Memory B cell (primary cell): ENCODE measurements around the gene SPTB.

ENCODE experiments used
- ATAC-seq: fragments of 150-1000 bp; cut with Tn5 transposase; 2 replicates; pipeline ENCODE4 v1.10.0; 2021; ENCODE audit warnings: low read depth, mild to moderate bottlenecking, moderate library complexity
- DNase-seq, 2 donors: peaks; one replicate each; pipeline ENCODE4 v3.0.0; 2022; ENCODE audit warnings: low spot score in 2 of 2
- H3K27ac Mint-ChIP-seq: one replicate; pipeline ENCODE4 v1.8.0; 2022; ENCODE audit warnings: mild to moderate bottlenecking, moderate library complexity, mixed read lengths
- H3K27me3 Mint-ChIP-seq: one replicate; pipeline ENCODE4 v1.8.0; 2022; ENCODE audit warnings: mixed read lengths
- H3K36me3 Mint-ChIP-seq: one replicate; pipeline ENCODE4 v1.8.0; 2022; ENCODE audit warnings: mild to moderate bottlenecking, mixed read lengths
- H3K4me1 Mint-ChIP-seq: one replicate; pipeline ENCODE4 v1.8.0; 2022; ENCODE audit warnings: mixed read lengths
- H3K4me3 Mint-ChIP-seq: one replicate; pipeline ENCODE4 v1.8.0; 2022; ENCODE audit warnings: mild to moderate bottlenecking, moderate library complexity, mixed read lengths
- H3K9me3 Mint-ChIP-seq: one replicate; pipeline ENCODE4 v1.8.0; 2022; ENCODE audit warnings: mixed read lengths

The SPTB gene

GRCh38 chr14:64753374-64753773 lies 126.3 kb downstream of the SPTB start:
- Mint-ChIP-seq H3K9me3 (no peaks in the 10 kb centered on the region), H3K36me3 (no peaks in the 10 kb centered on the region), H3K4me1 (no peaks in the 10 kb centered on the region), H3K27ac (no peak overlapping the region), H3K27me3 (peaks cover 10% of the 10 kb centered on the region), H3K4me3 (no peak overlapping the region)
- DNase-seq (no peak), ATAC-seq (no peak)

- no peak overlapping the region for H3K27ac Mint-ChIP-seq
- DNase-seq = no peak
- no peak overlapping the region for H3K4me3 Mint-ChIP-seq
- H3K27me3 Mint-ChIP-seq = peaks cover 11% of the 10 kb centered on the region
- no peak for ATAC-seq
- H3K4me1 Mint-ChIP-seq = no peaks in the 10 kb centered on the region
- H3K36me3 Mint-ChIP-seq = no peaks in the 10 kb centered on the region
- H3K9me3 Mint-ChIP-seq = no peaks in the 10 kb centered on the region
Observed at GRCh38 chr14:64752909-64753308, 126.8 kb downstream of the SPTB start.

GRCh38 chr14:64748995-64749714 lies 130.6 kb downstream of the SPTB start:
- Mint-ChIP-seq H3K27ac (no peak overlapping the region), H3K4me1 (no peaks in the 10 kb centered on the region), H3K27me3 (peaks cover 5% of the 10 kb centered on the region), H3K4me3 (no peak overlapping the region), H3K9me3 (no peaks in the 10 kb centered on the region), H3K36me3 (no peaks in the 10 kb centered on the region)
- ATAC-seq = no peak
- DNase-seq = no peak

GRCh38 chr14:64748521-64748920 lies 131.2 kb downstream of the SPTB start:
- no peaks in the 10 kb centered on the region for H3K4me1 Mint-ChIP-seq
- no peak overlapping the region for H3K27ac Mint-ChIP-seq
- peaks cover 3% of the 10 kb centered on the region for H3K27me3 Mint-ChIP-seq
- no peaks in the 10 kb centered on the region for H3K36me3 Mint-ChIP-seq
- H3K4me3 Mint-ChIP-seq = no peak overlapping the region
- H3K9me3 Mint-ChIP-seq = no peaks in the 10 kb centered on the region
- ATAC-seq (no peak), DNase-seq (no peak)

- no peaks in the 10 kb centered on the region for H3K9me3 Mint-ChIP-seq
- H3K4me3 Mint-ChIP-seq = no peak overlapping the region
- no peak for ATAC-seq
- H3K4me1 Mint-ChIP-seq = no peaks in the 10 kb centered on the region
- H3K27me3 Mint-ChIP-seq = peaks cover 3% of the 10 kb centered on the region
- H3K27ac Mint-ChIP-seq = no peak overlapping the region
- DNase-seq = no peak
- no peaks in the 10 kb centered on the region for H3K36me3 Mint-ChIP-seq
Observed at GRCh38 chr14:64747327-64747726, 132.4 kb downstream of the SPTB start.

- Mint-ChIP-seq H3K9me3 (no peaks in the 10 kb centered on the region), H3K27ac (no peak overlapping the region), H3K4me1 (no peaks in the 10 kb centered on the region), H3K27me3 (peaks cover 3% of the 10 kb centered on the region), H3K4me3 (no peak overlapping the region), H3K36me3 (no peaks in the 10 kb centered on the region)
- DNase-seq (no peak), ATAC-seq (no peak)
Observed at GRCh38 chr14:64746298-64747250, 133.1 kb downstream of the SPTB start.

- Mint-ChIP-seq H3K27me3 (peaks cover 3% of the 10 kb centered on the region), H3K4me1 (no peaks in the 10 kb centered on the region), H3K9me3 (no peaks in the 10 kb centered on the region), H3K4me3 (no peak overlapping the region), H3K27ac (no peak overlapping the region), H3K36me3 (no peaks in the 10 kb centered on the region)
- ATAC-seq = no peak
- no peak for DNase-seq
Observed at GRCh38 chr14:64745511-64746091, 134.1 kb downstream of the SPTB start.

GRCh38 chr14:64743061-64743460 lies 136.6 kb downstream of the SPTB start:
- Mint-ChIP-seq H3K27ac (no peak overlapping the region), H3K4me1 (no peaks in the 10 kb centered on the region), H3K27me3 (peaks cover 3% of the 10 kb centered on the region), H3K9me3 (no peaks in the 10 kb centered on the region), H3K36me3 (no peaks in the 10 kb centered on the region), H3K4me3 (no peak overlapping the region)
- ATAC-seq = no peak
- DNase-seq = no peak

- no peak overlapping the region for H3K27ac Mint-ChIP-seq
- H3K4me3 Mint-ChIP-seq = no peak overlapping the region
- no peaks in the 10 kb centered on the region for H3K9me3 Mint-ChIP-seq
Observed at GRCh38 chr14:64741961-64742360, 137.7 kb downstream of the SPTB start.

GRCh38 chr14:64741200-64741599 lies 138.5 kb downstream of the SPTB start:
- DNase-seq (no peak), ATAC-seq (no peak)
- H3K4me3 Mint-ChIP-seq = no peak overlapping the region
- H3K4me1 Mint-ChIP-seq = no peaks in the 10 kb centered on the region
- no peak overlapping the region for H3K27ac Mint-ChIP-seq
- no peaks in the 10 kb centered on the region for H3K9me3 Mint-ChIP-seq
- no peaks in the 10 kb centered on the region for H3K27me3 Mint-ChIP-seq
- no peaks in the 10 kb centered on the region for H3K36me3 Mint-ChIP-seq

More at GRCh38 chr14:64741961-64742360, 137.7 kb downstream of the SPTB start:
- Mint-ChIP-seq H3K4me1 (no peaks in the 10 kb centered on the region), H3K36me3 (no peaks in the 10 kb centered on the region), H3K27me3 (no peaks in the 10 kb centered on the region)
- ATAC-seq = no peak
- no peak for DNase-seq

- H3K9me3 Mint-ChIP-seq = no peaks in the 10 kb centered on the region
- no peaks in the 10 kb centered on the region for H3K36me3 Mint-ChIP-seq
- DNase-seq (no peak), ATAC-seq (no peak)
- H3K4me1 Mint-ChIP-seq = no peaks in the 10 kb centered on the region
- no peak overlapping the region for H3K4me3 Mint-ChIP-seq
- H3K27ac Mint-ChIP-seq = no peak overlapping the region
- H3K27me3 Mint-ChIP-seq = no peaks in the 10 kb centered on the region
Observed at GRCh38 chr14:64738281-64738804, 141.4 kb downstream of the SPTB start.

GRCh38 chr14:64737391-64738280 lies 142.1 kb downstream of the SPTB start:
- DNase-seq = no peak
- Mint-ChIP-seq H3K27ac (no peak overlapping the region), H3K36me3 (no peaks in the 10 kb centered on the region)

More at GRCh38 chr14:64737391-64738280, 142.1 kb downstream of the SPTB start:
- no peaks in the 10 kb centered on the region for H3K27me3 Mint-ChIP-seq
- no peak overlapping the region for H3K4me3 Mint-ChIP-seq
- ATAC-seq = no peak
- no peaks in the 10 kb centered on the region for H3K9me3 Mint-ChIP-seq
- no peaks in the 10 kb centered on the region for H3K4me1 Mint-ChIP-seq
